NCI-H1436 treated with DMSO at 0.1 percent for 48 hours (cell line): Measurements from ENCODE around the gene SHROOM3.
"Not testable (repeated sequence)": the region's sequence is repeated elsewhere in the genome, so short reads cannot be mapped to it uniquely, and the experiment has no call there.

Experiments used
- DNase-seq: peaks from one replicate; lab custom pipeline; 2025; lab: John Stamatoyannopoulos, UW

The SHROOM3 gene

DNA sequence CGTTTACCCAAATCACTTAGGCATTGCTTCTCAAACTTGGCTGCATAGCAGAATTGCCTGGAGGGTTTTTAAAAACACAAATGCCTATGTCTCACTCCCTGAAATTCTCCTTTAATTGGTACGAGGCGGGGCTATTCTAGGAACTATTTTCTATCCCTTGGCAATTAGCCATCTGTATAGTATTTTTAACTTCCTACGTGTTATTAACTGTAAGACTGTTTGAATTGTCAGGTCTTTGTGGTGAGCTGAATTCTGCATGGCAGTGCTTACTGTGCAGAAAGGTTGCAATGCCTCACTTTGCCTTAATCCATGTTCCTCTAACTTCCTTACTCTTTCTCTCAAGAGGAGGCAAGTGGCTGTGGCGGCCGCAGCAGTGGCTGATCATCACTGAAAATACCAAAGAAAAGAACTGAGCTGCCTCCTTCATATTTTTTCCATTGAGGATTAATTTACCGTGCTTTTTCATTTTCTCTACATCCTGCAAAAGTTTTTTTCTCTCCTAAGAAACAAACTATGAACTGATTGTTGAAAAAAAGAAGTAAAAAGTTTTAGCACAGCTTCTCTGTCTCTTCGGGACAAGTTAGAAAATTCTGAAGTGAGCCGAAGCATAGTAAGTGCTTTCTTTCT is at the start of gene SHROOM3:
TSS of gene SHROOM3 (plus strand) at position 329 of the 627 bp plus-strand sequence. CDS start 824 bp downstream, outside the sequence.
- DNase-seq = no peak

DNA sequence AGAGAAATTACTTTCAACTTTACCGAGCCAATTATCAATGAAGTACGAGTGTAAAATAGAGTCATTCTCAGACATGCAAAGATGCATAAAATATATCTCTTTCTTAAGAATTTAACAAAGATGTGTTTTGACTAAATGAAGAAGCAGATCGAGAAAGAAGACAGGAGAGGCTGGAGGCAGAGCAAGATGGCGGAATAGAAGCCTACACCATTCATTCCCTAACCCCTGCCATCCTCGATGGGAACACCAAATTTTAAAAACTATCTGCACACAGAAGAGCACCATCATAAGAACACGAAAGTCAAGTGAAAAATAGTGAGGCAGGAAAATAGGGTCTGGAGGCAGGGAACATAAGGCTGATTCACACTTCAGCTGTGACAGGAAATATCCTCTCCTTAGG is 49.1 kb upstream of the SHROOM3 start:
- no peak for DNase-seq

DNA sequence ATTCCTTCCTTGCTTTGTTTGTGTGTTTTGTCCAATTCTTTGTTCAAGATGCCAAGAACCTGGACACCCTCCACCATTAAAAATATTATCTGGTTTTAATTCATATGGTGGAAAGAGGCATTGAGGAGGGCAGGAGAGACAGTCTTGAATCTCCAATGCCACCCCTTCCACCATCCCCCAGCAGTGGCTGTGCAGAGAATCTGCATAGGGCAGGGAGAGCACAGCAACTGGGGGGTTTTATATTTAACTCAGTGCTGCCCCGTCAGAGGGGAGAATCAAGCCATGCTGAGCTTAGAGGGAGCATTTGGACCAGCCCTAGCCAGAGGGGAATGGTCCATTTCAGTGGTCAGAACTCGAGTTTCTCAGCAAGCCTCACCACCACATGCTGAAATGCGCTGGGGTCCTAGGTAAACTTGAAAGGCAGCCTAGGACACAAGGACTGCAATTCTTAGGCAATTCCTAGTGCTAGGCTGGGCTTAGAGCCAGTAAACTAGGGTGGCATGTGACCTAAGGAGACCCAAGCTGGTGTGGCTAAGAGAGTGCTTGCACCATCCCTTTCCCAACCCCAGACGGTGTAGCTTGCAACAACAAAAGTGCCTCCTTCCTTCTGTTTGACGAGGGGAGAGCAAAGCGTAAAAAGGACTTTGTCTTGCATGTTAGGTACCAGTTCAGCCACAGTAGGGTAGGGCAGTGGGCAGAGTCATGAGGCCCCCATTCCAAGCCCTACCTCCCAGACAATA is 48.3 kb upstream of the SHROOM3 start:
- no peak for DNase-seq

DNA sequence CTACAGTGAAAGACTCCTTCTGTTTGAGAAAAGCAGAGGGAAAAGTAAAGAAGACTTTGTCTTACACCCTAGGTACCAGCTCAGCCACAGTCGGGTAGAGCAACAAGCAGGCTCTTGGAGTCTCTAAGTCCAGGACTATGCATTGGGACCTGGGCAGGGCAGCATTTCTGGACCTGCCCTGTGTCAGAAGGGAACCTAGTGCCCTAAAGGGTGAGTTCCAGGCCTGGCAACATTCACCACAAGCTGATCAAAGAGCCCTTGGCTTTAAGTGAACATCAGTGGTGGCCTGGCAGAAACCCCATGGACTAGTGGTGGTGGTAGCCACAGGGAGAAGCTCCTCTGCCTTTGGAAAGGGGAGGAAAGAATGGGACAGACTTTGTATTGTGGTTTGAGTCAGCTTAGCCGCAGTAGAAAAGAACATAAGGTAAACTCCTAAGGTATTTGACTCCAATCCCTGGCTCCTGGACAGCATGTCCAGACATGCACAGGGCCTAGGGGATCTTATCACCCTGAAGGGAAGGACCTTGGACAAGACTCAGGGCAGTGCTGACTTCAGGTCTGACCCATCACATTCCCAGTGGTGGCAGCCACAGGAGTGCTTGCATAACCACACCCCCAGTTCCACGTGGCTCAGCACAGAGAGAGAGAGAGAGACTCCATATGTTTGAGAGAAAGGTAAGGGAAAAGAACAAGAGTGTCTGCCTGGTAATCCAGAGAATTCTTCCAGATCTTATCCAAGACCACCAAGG is 46.7 kb upstream of the SHROOM3 start:
- no peak for DNase-seq

DNA sequence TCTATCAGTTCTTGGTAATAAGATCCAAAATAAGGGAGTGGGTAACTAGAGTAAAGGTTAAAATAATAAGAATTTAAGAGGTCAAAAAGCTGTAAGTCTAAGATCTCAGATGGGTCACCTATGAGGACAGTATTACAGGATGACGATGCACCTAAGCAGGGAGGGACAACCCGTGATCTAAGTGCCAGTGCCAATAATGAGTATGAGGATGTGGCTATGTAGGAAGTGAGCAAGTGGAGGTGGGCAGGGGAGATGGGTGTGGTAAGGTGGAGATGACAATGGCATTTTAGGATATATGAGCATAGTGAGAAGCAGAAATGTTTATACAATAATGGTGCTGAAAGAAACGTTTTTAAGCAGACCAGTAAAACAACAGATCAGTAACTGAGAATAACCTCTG is 33.4 kb upstream of the SHROOM3 start:
- no peak for DNase-seq

DNA sequence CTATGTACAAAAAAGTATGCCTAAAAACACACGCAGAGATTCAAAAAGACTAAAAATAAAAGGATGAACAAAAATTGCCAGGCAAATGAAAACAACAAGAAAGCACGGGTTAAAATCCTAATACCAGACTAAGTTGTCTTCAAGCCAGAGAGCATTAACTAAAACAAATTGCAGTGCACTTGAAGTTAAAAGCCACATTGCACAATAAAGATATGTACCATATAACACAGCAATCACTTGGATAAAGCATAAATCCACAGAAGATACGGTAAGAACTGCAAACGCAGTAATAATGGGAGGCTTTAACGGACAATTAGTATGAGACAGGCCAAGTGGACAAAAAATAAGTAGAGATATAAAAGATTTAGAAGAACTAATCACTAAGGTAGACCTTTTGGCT is 28.9 kb upstream of the SHROOM3 start:
- DNase-seq = no peak

DNA sequence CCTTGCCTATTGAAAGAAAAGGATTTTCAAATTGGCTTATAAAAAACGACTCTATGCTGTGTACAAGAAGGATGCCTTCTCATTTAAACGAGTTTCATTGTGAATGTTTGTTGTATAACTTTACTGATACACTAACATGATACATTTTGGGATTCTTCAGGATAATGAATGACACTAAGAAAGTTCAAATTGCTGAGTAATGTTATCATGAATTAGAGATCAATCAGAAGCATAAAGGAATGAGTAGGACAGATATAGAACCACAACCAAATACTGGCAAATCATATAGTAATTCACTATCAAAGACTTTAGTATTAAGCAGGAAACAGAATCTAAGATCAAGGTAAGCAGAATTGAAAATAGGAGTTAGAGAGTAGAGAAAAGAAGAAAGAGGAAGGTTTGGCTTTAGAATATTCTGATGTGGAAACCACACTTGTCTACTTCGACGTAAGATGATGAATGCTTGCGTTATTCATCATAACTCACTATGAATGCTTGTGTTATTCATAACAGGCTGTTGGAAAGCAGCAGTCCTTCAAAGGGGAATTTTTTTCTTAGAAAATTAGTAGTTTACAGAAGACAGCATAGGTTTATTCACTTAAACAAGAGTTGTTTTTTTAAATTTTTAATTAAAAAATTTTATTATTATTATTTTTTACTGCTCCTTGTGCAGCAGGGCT is 27.4 kb upstream of the SHROOM3 start:
- DNase-seq = no peak

DNA sequence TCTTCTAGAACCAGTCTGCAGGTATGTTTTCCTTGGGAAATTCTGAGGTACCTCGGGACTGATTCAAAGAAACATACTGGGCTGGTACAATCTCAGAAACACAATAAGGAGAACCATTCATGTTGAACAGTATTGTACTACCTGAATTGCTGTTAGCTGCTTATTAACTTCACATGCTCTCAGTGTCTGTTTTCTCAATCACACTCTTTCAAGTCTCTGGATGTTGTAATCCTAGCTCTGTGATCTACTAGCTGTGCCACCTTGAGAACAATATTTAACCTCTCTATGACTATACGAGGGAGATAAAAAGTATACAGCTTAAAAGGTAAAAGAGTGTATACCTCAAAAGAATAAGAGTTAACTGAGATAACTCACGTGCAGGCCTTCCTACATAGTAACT is 24.4 kb upstream of the SHROOM3 start:
- no peak for DNase-seq

DNA sequence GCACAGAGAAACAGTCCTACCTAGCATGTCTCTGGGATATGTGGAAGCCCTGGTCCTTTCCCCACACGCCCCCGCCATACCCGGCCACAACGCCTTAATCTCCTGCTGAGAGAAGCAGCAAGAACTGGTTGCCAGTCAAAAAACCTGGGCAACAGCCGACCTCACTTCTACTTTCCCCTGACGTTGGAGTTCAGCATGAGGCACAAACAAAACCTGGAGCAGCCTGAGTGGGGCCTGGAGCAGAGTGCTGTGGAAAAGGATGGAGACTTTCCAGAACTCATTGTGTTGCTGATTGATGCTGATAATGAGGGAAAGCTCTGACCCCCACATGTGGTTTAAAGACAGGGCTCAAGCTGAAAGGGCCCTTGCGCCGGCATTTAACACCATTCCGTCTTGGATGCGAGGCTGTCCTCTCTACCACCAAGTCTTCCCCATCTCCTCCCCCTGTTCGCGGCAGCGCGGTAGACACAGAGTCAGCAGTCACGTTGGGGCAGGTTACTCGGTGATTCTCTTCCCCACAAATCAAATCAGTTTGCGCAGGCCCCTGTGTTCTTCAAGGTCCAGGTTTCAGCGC is 14.8 kb upstream of the SHROOM3 start:
- no peak for DNase-seq

DNA sequence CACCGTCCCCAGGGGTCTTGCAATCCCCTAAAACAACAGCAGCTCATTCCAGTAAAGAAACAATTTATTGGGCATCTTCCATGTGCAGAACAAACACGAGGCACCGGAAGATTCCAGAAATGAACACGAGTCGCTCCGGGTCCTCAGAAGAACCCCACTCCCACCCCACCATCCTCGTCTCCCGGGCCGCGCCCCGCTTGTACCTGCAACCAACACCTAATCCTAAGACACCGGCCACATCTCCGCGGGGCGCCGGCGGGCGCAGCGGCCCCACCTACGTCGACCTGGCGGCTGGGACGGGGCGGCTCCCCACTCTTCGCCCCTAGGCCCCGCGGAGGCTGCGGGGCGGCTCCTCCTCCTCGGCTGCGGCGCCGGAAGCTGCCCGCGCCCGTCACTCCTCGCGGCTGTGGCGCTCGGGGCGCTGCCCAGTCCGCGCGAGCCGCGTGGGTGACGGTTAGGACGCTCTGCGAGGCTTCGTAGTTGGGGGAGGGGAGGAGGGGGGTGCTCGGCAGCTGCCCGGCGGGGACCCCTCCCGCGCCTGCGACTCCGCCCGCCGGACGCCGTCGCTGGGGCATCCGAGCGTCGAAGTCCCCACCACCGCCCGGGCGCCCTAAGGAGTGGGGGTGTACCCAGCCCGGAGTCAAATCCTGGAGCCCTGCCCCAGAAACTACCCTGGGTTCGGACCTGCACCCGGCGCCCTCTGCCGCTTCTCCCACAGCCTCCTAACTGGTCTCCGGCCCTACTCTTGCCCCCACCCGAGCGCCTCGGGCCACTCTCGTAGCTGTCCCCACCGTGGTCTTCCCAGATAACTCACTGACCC is 14.1 kb upstream of the SHROOM3 start, which contains the start of gene CCDC158:
TSS of gene CCDC158 (minus strand) at position 380 of the 820 bp plus-strand sequence. CDS start 17,934 bp downstream, outside the sequence.
- DNase-seq = no peak

DNA sequence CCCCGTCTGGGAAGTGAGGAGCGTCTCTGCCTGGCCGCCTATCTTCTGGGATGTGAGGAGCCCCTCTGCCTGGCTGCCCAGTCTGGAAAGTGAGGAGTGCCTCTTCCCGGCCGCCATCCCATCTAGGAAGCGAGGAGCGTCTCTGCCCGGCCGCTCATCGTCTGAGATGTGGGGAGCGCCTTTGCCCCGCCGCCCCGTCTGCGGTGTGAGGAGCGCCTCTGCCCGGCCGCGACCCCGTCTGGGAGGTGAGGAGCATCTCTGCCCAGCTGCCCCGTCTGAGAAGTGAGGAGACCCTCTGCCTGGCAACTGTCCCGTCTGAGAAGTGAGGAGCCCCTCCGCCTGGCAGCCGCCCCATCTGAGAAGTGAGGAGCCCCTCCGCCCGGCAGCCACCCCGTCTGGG is 11.9 kb upstream of the SHROOM3 start:
- DNase-seq = not testable (repeated sequence)

DNA sequence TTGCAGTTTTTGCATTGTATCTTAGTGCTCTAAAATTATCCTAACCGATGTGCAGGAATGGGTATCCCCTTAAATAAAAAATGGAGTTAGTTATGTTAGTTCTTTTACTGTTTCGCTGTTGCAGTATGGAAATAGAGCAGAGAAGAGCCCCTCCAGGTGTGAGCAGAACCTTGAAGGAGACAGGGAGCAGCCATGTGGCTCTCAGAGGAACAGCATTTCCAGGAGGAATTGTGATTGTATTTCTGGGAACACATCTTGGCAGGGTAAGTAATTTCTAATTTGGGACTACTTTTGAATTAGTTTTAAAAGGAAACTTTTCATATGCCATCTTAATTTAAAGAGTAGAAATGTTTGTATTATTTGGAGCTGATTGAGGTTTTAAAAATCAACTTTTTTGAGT is 8.8 kb upstream of the SHROOM3 start:
- DNase-seq = no peak

DNA sequence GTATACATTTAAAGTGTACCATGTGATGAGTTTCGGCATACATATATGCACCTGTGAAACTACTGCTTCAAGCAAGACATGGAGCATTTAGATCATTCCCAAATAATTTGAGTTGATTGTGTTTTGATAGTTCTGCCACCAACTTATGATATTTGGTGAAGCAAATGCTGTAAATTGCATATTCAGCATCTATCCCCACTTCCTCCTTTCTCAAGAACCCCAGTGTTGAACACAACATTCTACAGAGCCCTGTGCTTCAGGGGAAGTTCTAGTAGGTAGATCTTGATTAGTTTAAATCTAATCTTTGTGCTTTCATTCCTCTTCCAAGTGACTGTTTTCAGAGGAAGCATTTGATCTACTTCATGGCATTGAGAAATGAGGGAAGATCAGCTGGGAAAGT is 5.4 kb upstream of the SHROOM3 start:
- DNase-seq = no peak

DNA sequence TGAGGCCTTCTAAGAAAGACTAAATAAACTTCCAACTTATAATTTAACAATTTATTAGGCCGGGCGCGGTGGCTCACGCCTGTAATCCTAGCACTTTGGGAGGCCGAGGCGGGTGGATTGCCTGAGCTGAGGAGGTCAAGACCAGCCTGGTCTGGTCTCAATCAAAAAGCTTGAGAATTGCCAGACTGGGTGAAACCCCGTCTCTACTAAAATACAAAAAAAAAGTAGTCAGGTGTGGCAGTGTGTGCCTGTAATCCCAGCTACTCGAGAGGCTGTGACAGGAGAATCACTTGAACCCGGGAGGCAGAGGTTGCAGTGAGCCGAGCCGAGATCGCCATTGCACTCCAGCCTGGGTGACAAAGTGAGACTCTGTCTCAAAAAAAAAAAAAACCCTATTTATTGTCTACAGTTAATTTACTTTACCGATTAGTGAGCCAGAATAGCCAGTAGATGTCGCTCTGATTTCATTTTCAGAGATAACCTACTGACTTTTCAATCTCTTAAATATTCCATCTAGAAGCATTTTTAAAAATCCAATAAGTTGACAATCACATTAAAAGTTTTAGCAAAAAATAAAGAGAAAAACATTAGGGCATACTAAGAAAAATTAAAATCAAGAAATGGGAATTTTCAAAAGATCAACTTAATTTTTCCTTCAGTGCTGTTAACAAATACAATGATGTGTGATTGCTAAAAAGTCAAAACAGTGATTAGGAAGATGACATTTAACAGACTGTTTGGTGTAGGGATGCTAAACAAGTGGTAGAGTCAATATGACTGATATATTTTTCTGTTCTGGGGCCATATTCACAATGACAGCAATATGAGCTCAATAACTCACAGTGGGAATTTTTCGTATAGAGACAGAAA is 4.3 kb upstream of the SHROOM3 start:
- DNase-seq = no peak

DNA sequence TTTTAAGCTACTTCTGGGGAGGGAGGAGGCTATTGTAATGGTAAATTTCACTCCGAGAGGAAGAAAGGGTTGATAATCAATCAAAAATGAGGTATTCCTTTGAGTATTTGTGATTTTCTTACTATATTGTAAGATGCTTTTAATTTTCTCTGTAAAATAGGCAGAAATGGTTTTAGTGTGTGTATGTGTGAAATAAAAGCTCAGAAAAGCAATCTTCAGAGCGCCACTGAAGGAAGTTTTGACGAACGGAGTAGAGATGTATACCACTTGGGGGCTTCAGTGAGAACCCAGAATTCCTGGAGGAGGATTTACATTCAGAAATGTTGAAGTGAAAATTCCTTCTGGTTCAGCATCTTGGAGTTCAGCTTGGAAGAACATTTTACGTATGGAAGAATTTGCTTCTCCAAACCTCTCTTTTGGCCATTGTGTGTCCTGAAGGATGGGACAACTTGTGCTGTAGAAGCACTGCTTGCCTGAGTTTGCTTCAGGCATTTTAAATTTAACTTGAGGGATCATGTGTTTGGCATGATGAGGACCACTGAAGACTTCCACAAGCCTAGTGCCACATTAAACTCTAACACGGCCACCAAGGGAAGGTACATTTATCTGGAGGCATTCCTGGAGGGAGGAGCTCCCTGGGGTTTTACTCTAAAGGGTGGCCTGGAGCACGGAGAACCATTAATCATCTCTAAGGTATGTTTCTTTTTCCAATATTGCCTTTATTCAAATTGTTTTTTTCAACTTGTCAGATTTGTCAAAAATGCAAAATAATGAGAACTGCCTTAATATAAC is 695 bp downstream of the SHROOM3 start:
- no peak for DNase-seq

DNA sequence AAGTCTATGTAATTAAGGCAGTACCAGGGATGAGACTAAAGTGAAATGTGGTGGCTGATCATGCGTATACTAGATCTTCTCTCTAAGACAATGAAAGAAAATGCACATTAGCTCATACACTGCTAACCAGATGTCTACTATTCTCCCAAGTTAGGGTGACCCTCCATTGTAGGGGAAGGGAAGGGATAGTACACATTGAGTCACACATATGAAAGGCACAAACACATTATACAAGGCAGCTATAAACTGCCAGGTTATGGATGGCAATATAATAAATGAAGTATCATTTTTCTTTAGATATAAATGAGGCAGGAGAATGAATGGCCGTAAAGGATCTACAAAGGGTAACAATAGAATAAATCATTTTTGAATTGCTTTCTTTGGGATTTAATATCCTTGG is 4.5 kb downstream of the SHROOM3 start:
- no peak for DNase-seq

DNA sequence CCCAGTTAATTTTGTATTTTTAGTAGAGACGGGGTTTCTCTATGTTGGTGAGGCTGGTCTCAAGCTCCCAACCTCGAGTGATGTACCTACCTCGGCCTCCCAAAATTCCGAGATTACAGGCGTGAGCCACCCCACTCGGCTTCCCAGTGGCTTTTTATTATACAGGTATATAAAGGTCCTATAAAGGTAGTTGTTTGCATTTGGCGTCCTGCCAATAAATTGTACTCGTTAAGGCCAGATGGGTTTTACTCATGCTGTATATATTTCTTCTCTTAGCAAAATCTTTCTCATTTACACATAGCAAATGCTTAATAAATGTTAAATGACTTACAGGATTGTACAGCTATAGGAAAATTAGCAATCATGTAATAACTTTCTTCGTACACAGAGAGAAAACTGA is 6.9 kb downstream of the SHROOM3 start:
- no peak for DNase-seq

DNA sequence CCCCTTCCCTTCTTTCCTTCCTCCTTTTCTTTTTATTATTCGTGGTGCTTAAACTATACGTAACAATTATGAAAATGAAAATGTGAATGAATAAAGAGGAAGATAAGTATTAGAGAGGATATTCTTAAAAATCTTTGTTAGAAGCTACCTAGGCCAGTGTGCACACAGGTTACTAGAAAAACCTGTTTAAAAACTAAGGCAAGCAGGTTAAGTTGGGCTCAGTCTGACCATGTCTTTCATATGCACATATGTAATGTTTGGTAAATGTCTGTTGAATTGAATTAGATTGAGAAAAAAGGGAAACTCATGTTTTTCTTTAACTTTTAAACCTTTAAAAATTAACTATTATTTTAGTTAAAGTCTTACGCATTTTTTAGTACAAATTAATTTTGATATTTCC is 7.8 kb downstream of the SHROOM3 start:
- no peak for DNase-seq

DNA sequence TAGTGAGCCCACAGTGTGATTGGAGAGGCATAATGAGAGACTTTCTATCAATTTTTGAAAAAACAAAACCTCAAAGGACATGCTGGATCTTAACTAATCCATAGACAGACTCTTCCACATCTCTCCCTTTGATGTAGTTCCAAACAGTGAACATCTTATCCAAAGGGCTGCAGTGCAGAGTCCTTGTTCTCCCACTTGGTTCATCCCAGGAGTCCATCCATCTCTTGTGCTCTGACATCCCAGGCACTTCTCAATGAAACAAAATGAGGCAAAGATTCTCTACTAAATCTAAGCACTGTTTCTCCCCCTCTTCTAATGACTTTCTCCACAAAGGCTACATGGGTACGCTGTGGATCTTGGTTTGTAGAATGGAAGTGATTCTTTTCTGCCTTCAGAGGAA is 8.3 kb downstream of the SHROOM3 start:
- no peak for DNase-seq
